Measurements from ENCODE around the gene GRIK1. TPM values are rescaled to one million over a fixed set of nuclear protein-coding genes. Genes with fewer than 3 reads are reported as not detected.

Gene GRIK1
- polyA plus RNA-seq, 1 experiment: not detected

DNA sequence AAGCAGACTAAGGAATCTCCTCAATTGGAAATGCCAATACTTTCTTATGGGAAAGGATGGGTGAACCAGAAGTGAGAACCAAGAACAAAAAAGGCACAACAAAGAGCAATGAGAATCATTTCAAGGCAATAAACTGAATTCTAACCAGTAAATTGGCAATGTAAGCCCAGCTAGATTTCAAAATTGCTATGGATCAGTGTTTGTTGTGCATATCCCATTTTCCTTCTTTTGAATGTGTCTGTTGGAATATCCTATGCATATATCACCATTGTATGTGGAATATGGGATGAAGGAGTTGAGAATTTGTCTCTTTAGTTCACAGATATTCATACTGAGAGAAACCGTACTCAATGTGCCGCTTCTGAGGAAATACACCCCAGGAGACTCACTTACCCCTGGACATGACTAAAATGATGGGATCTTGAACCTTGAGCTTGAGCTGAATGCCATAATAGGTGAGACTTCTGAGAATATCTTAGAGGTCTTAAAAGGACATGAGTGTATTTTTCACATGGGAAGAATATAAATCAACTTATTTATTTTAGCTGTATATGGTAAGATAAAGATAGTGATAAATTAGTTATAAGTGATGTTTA lies 425.0 kb downstream of the GRIK1 start:
- TF ChIP-seq, protein P1, sequence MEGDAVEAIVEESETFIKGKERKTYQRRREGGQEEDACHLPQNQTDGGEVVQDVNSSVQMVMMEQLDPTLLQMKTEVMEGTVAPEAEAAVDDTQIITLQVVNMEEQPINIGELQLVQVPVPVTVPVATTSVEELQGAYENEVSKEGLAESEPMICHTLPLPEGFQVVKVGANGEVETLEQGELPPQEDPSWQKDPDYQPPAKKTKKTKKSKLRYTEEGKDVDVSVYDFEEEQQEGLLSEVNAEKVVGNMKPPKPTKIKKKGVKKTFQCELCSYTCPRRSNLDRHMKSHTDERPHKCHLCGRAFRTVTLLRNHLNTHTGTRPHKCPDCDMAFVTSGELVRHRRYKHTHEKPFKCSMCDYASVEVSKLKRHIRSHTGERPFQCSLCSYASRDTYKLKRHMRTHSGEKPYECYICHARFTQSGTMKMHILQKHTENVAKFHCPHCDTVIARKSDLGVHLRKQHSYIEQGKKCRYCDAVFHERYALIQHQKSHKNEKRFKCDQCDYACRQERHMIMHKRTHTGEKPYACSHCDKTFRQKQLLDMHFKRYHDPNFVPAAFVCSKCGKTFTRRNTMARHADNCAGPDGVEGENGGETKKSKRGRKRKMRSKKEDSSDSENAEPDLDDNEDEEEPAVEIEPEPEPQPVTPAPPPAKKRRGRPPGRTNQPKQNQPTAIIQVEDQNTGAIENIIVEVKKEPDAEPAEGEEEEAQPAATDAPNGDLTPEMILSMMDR (IDR thresholded peaks at IDR 0.05; ENCODE audit: low read depth, low read length): no peak
- Histone ChIP-seq H3K27ac (ENCODE audit: low read depth, low read length) (no peak overlapping the region), H3K27me3 (ENCODE audit: control insufficient read depth, insufficient read depth, low read length) (no peaks in the 10 kb centered on the region), H3K9me3 (ENCODE audit: control insufficient read depth, insufficient read depth, low read length) (no peaks in the 10 kb centered on the region), H3K4me3 (ENCODE audit: low read depth, low read length) (no peak overlapping the region)
- CTCF ChIA-PET: interaction anchor here (0.7 kb wide), 1 partner anchor 37 kb away, joined by 3 read pairs; no protein-coding TSS in a partner anchor
- POLR2A ChIA-PET: no interaction called here
- DNase-seq (ENCODE audit: low read depth, low spot score): no peak

DNA sequence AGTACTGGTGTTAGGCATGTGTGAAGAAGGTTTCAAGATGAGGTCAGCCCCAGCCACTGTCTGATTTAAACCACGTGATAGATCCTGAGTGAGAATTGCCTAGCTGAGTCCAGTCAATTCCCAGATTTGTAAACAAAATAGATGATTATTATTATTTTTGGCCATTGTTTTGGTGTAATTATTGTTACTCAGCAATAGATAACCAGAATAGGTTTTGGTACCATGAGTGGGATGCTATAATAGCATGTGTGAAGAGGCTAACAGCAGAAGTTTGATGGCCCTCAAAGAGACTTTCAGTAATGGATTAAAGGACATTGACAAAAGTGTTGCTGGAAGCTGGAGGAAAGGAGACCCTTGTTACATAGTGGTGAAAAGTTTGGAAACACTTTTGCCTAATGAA lies 426.3 kb downstream of the GRIK1 start:
- ChIA-PET POLR2A (no interaction called here), CTCF (interaction anchor here (0.5 to 0.6 kb wide), 2 partner anchors 69 to 424 kb away, joined by 3 to 5 read pairs; no protein-coding TSS in a partner anchor)
- no peak for DNase-seq (ENCODE audit: low read depth, low spot score)
- Histone ChIP-seq H3K27me3 (ENCODE audit: control insufficient read depth, insufficient read depth, low read length) (no peaks in the 10 kb centered on the region), H3K9me3 (ENCODE audit: control insufficient read depth, insufficient read depth, low read length) (no peaks in the 10 kb centered on the region), H3K27ac (ENCODE audit: low read depth, low read length) (no peak overlapping the region), H3K4me3 (ENCODE audit: low read depth, low read length) (no peak overlapping the region)
- TF ChIP-seq, protein P1 (IDR thresholded peaks at IDR 0.05; ENCODE audit: low read depth, low read length): no peak

GRCh38 chr21:29511096-29511495 lies 428.7 kb downstream of the GRIK1 start:
- H3K27ac ChIP-seq (ENCODE audit: low read depth, low read length): no peak overlapping the region
- no peak for DNase-seq (ENCODE audit: low read depth, low spot score)
- H3K4me3 ChIP-seq (ENCODE audit: low read depth, low read length): no peak overlapping the region
- no peaks in the 10 kb centered on the region for H3K27me3 ChIP-seq (ENCODE audit: control insufficient read depth, insufficient read depth, low read length)
- TF ChIP-seq, protein P1 (IDR thresholded peaks at IDR 0.05; ENCODE audit: low read depth, low read length): no peak
- POLR2A ChIA-PET: no interaction called here
- CTCF ChIA-PET: no interaction called here
- no peaks in the 10 kb centered on the region for H3K9me3 ChIP-seq (ENCODE audit: control insufficient read depth, insufficient read depth, low read length)

GRCh38 chr21:29509121-29509520 lies 430.7 kb downstream of the GRIK1 start:
- POLR2A ChIA-PET: no interaction called here
- H3K9me3 ChIP-seq (ENCODE audit: control insufficient read depth, insufficient read depth, low read length): no peaks in the 10 kb centered on the region

DNA sequence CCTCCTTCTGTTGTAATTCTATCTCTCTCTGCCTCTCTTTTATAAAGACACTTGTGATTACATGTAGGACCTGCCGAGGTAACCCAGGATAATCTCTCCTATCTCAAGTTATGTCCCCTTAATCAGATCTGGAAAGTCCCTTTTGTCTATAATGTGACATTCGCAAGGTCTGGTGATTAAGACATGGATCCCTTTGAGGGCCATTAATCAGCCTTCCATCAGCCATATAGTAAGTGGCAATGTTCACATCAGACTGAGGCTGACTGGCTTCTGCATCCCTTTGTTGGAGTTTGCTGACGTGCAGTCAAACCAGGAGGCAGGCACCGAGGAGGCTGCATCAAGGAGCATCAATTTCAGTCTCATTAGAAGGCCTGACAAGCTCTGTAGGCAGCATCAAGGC lies 431.5 kb downstream of the GRIK1 start:
- CTCF ChIA-PET: interaction anchor here (0.6 kb wide), 1 partner anchor 137 kb away, joined by 4 read pairs; no protein-coding TSS in a partner anchor
- POLR2A ChIA-PET: no interaction called here
- TF ChIP-seq, protein P1 (IDR thresholded peaks at IDR 0.05; ENCODE audit: low read depth, low read length): no peak
- Histone ChIP-seq H3K27ac (ENCODE audit: low read depth, low read length) (no peak overlapping the region), H3K9me3 (ENCODE audit: control insufficient read depth, insufficient read depth, low read length) (no peaks in the 10 kb centered on the region), H3K27me3 (ENCODE audit: control insufficient read depth, insufficient read depth, low read length) (no peaks in the 10 kb centered on the region), H3K4me3 (ENCODE audit: low read depth, low read length) (no peak overlapping the region)
- DNase-seq (ENCODE audit: low read depth, low spot score): no peak

More at GRCh38 chr21:29509121-29509520, 430.7 kb downstream of the GRIK1 start:
- Histone ChIP-seq H3K27me3 (ENCODE audit: control insufficient read depth, insufficient read depth, low read length) (no peaks in the 10 kb centered on the region), H3K4me3 (ENCODE audit: low read depth, low read length) (no peak overlapping the region), H3K27ac (ENCODE audit: low read depth, low read length) (no peak overlapping the region)
- DNase-seq (ENCODE audit: low read depth, low spot score): no peak
- TF ChIP-seq, protein P1 (IDR thresholded peaks at IDR 0.05; ENCODE audit: low read depth, low read length): no peak
- CTCF ChIA-PET: no interaction called here
